Activated T-helper 2 cell treated with anti-CD3 and anti-CD28 coated beads, Interferon-gamma antibody, Interleukin-2, Interleukin-4, amounts not matched to agents 10 μg/mL and 5 μg/mL and 100 μg/mL, durations not matched to agents 14 hours and 24 hours and 36 hours (primary cell): ENCODE measurements around the gene FAM25C. TPM values are rescaled to one million over a fixed set of nuclear protein-coding genes. Genes with fewer than 3 reads are reported as not detected.
"Not testable (repeated sequence)": the region's sequence is repeated elsewhere in the genome, so short reads cannot be mapped to it uniquely, and the experiment has no call there.

Experiments
- DNase-seq: peaks from one replicate; pipeline ENCODE4 v3.0.0; 2021; ENCODE audit warnings: low spot score
- H3K27ac Mint-ChIP-seq: one replicate; pipeline ENCODE4 v1.8.0; 2021; ENCODE audit warnings: mixed read lengths
- H3K27me3 Mint-ChIP-seq: one replicate; pipeline ENCODE4 v1.8.0; 2021; ENCODE audit warnings: low read depth, mixed read lengths
- H3K36me3 Mint-ChIP-seq: one replicate; pipeline ENCODE4 v1.8.0; 2021; ENCODE audit warnings: low read depth, mixed read lengths
- H3K4me1 Mint-ChIP-seq: one replicate; pipeline ENCODE4 v1.8.0; 2021; ENCODE audit warnings: low read depth, mixed read lengths
- H3K4me3 Mint-ChIP-seq: one replicate; pipeline ENCODE4 v1.8.0; 2021; ENCODE audit warnings: low read depth, mild to moderate bottlenecking, moderate library complexity, mixed read lengths
- H3K9me3 Mint-ChIP-seq: one replicate; pipeline ENCODE4 v1.8.0; 2021; ENCODE audit warnings: mixed read lengths
- intact Hi-C: fragments of 100-400 bp; cut with micrococcal nuclease; formaldehyde crosslinking; loops from one replicate; pipeline ENCODE4 v1.15.1; 2023
- total RNA-seq: library from RNA; stranded (reverse); gene quantifications from 2 replicates; pipeline ENCODE4 v1.2.3, GENCODE V29; 2022

The FAM25C gene
- total RNA-seq, 1 donor from 2014 or later: not detected

DNA sequence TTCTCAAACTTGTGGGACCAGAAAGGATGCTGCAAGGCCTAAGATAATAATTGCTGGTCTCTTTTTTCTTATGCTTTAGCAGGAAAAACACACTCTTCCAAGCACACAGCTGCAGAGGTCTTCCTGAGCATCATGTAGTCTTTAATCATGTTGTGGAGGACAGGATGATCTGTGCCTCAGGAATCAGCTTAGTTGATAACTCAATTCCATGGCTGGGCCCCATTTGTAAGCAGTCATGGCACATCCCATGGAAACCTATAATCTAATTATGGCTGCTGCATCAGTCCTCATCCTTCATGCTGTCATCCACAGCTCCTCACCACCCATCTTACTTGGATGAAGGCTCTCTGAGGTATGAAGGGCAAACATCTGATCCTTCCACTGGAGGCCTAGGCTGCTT is 26.5 kb downstream of the FAM25C start:
- H3K27ac Mint-ChIP-seq, H3K4me3 Mint-ChIP-seq, DNase-seq, H3K27me3 Mint-ChIP-seq, H3K9me3 Mint-ChIP-seq, H3K36me3 Mint-ChIP-seq, intact Hi-C loops, H3K4me1 Mint-ChIP-seq: not testable (repeated sequence)

DNA sequence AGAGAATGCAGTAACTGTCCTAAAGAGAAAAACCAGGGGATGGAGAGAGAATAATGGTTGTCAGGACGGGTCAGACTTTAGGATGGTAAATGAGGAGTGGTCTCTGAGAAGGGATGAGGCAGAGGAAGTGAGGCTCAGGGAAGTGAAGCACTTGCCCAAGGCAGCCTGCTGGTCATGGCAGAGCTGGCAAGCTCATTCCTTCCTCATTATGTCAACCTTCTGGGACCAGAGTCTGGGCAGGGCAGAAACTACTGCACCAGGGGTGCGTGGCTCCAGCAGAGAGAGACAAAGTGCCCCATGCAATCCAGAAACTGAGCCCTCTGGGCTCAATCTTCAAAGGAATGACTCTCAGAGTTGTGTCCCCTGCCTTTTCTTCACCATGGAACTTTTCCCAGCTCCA is 27.5 kb downstream of the FAM25C start:
- H3K4me1 Mint-ChIP-seq, H3K9me3 Mint-ChIP-seq, H3K27ac Mint-ChIP-seq, DNase-seq, intact Hi-C loops, H3K36me3 Mint-ChIP-seq, H3K27me3 Mint-ChIP-seq, H3K4me3 Mint-ChIP-seq: not testable (repeated sequence)

- H3K9me3 Mint-ChIP-seq, H3K4me3 Mint-ChIP-seq, H3K4me1 Mint-ChIP-seq, H3K27ac Mint-ChIP-seq, DNase-seq, H3K36me3 Mint-ChIP-seq, H3K27me3 Mint-ChIP-seq, intact Hi-C loops: not testable (repeated sequence)
Measured at GRCh38 chr10:47971598-47971997, 28.0 kb downstream of the FAM25C start.

- H3K27ac Mint-ChIP-seq, H3K27me3 Mint-ChIP-seq, H3K36me3 Mint-ChIP-seq, H3K9me3 Mint-ChIP-seq, H3K4me3 Mint-ChIP-seq, DNase-seq, H3K4me1 Mint-ChIP-seq, intact Hi-C loops: not testable (repeated sequence)
Measured at GRCh38 chr10:47970047-47970446, 29.5 kb downstream of the FAM25C start.

DNA sequence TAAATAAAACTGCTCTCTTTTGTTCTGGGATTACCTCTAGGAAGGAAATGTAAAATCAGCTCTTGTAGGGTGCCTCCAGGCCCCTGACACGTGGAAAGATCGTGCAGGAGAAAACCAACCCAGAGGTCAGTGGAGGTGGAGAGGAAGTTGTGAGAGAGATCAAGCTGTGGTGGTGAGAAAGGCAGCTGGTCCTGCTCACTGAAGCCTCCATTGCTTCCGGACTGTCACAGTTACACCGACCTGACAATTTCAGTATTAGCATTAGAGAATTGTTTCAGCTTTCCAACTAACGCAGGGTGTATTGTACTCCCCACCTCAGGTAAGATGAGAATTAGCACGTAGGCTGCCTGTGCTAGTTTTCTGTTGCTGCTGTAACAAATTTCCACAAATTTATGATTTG is 30.6 kb downstream of the FAM25C start:
- DNase-seq, H3K4me1 Mint-ChIP-seq, H3K27ac Mint-ChIP-seq, H3K27me3 Mint-ChIP-seq, H3K4me3 Mint-ChIP-seq, H3K9me3 Mint-ChIP-seq, intact Hi-C loops, H3K36me3 Mint-ChIP-seq: not testable (repeated sequence)

GRCh38 chr10:47964280-47965063 is 35.1 kb downstream of the FAM25C start:
- H3K27ac Mint-ChIP-seq: not testable (repeated sequence)

DNA sequence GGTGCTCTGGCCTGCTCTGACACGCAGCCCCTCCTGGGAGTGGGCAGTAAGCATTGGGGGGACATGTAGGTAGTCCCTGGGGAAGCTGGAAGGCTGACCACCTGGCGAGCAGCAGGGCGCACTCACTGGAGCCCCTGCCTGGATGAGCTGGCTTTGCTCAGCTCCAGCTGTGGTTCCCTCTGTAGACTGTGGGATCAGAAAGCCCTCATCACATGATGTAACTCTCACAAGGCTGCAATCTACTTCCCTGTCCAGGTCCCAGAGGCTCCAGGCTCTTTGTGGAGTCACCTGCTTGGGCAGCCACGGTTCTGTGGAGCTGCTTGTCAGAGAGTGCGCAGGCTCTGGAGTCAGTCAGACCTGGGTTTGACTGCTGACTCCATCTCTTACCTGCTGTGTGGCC is 36.8 kb downstream of the FAM25C start:
- H3K9me3 Mint-ChIP-seq, DNase-seq, H3K27ac Mint-ChIP-seq, H3K36me3 Mint-ChIP-seq, H3K4me1 Mint-ChIP-seq, H3K4me3 Mint-ChIP-seq, H3K27me3 Mint-ChIP-seq, intact Hi-C loops: not testable (repeated sequence)

More at GRCh38 chr10:47964280-47965063, 35.1 kb downstream of the FAM25C start:
- H3K36me3 Mint-ChIP-seq, H3K4me1 Mint-ChIP-seq, H3K4me3 Mint-ChIP-seq, H3K27me3 Mint-ChIP-seq, intact Hi-C loops, DNase-seq, H3K9me3 Mint-ChIP-seq: not testable (repeated sequence)

DNA sequence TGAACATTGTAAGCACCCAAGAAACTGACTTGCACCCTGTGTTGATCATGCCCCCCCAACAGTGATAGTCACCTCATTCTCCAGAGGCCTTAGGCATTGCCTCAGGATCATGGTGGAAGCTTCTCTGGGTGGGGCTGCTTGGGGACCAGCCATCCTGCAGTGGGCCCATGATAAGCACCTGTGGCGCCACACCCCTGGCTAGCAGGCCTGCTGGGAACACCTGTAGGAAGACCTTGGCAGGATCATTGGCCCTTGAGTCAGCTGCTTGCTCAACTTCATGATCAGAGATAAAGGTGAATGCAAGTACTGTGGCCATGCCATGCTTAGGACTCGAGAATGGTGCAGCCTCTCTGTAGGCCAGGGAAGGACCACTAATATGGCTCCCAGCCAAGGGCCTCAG is 38.9 kb downstream of the FAM25C start:
- intact Hi-C loops, DNase-seq, H3K27ac Mint-ChIP-seq, H3K36me3 Mint-ChIP-seq, H3K4me3 Mint-ChIP-seq, H3K9me3 Mint-ChIP-seq, H3K27me3 Mint-ChIP-seq, H3K4me1 Mint-ChIP-seq: not testable (repeated sequence)

DNA sequence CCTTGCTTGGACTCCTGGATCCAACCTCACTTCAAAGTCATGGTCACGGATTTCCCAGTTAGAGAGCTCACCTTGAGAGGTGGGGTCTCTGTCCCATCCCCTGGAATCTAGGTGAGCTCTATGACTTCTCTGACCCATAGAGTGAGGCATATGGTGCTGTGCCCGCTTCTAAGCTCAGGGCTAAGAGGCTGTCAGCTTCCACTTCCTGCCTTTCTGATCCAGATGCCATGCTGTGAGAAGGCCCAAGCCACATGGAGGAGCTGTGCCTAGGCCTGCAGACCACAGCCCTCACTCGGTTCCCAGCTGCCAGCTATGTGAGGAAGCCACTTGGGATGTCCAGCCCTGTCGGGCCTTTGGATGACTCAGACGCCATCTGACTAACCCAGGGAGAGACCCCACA is 39.9 kb downstream of the FAM25C start:
- H3K27me3 Mint-ChIP-seq, H3K4me3 Mint-ChIP-seq, H3K27ac Mint-ChIP-seq, H3K4me1 Mint-ChIP-seq, intact Hi-C loops, H3K36me3 Mint-ChIP-seq, H3K9me3 Mint-ChIP-seq, DNase-seq: not testable (repeated sequence)

DNA sequence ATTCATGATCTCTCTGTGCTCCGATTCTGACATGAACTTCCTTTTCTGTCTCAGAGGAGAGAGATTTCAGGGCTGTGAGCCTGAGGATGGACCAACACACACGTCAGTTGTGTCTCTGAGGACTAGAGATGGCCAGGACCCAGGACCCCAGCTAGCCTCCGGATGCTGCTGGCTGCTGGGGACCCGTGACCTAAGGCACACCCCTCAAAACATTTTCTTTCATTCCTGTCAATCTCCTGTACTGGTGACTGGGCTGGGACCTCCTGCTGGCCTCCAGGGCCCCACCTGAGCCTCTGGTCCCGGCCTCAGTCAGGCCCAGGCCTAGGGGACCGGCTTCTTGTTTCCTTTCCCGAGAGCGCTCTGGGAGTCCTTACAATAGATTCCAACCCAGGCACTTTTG is 42.4 kb downstream of the FAM25C start:
- H3K4me1 Mint-ChIP-seq, intact Hi-C loops, H3K9me3 Mint-ChIP-seq, H3K27me3 Mint-ChIP-seq, H3K27ac Mint-ChIP-seq, H3K4me3 Mint-ChIP-seq, H3K36me3 Mint-ChIP-seq, DNase-seq: not testable (repeated sequence)

DNA sequence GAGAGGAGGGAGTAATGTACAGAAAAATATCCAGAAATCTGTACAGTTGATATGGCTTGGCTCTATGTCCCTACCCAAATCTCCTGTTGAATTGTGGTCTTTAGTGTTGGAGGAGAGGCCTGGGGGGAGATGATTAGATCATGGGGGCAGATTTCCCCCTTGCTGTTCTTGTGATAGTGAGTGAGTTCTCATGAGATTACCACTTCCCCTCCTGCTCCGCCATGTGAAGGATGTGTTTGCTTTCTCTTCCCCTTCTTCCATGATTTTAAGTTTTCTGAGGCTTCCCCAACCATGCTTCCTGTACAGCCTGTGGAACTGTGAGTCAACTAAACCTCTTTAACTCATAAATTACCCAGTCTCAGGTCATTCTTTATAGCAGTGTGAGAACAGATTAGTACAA is 52.2 kb downstream of the FAM25C start:
- intact Hi-C loops, H3K4me3 Mint-ChIP-seq, H3K4me1 Mint-ChIP-seq, DNase-seq, H3K27ac Mint-ChIP-seq, H3K36me3 Mint-ChIP-seq, H3K27me3 Mint-ChIP-seq, H3K9me3 Mint-ChIP-seq: not testable (repeated sequence)

Other genes with a start within 250 kb of the FAM25C start
- gene SYT15B, start 236.2 kb downstream of the FAM25C start, total RNA-seq: 0.21 and 0.23 TPM in 2 replicates
- not detected in 2 replicates for gene NPY4R2, start 81.1 kb downstream of the FAM25C start, total RNA-seq